Measurements from ENCODE around the gene HMGB1.

- TF ChIP-seq POLR2A (IDR thresholded peaks at IDR 0.05; ENCODE audit: low read length) (no peak), GATA1 (IDR thresholded peaks at IDR 0.05; ENCODE audit: low read depth, low read length) (no peak)
Measured at GRCh38 chr13:30409886-30410704, 55.6 kb downstream of the HMGB1 start.

Measured in erythroblast (primary cell).